SK-N-MC (cell line): ENCODE results near the gene COX7B.
"Not testable (repeated sequence)": the region's sequence is repeated elsewhere in the genome, so short reads cannot be mapped to it uniquely, and the experiment has no call there.

Source experiments
- DNase-seq: peaks from one replicate; pipeline ENCODE4 v3.0.0-alpha.2; 2011; ENCODE audit warnings: low read depth, low spot score
- H3K27ac ChIP-seq: fragments of 200-600 bp; sonication (generic); 2 replicates; pipeline ENCODE4 v1.5.1; 2016; ENCODE audit warnings: mixed run types
- H3K36me3 ChIP-seq: fragments of 200-600 bp; sonication (generic); 2 replicates; pipeline ENCODE4 v1.6.1; 2017; ENCODE audit warnings: antibody characterized with exemption, low read length, mixed read lengths; ENCODE audit not compliant: insufficient read depth
- H3K4me3 ChIP-seq: fragments of 200-600 bp; sonication (generic); 2 replicates; pipeline ENCODE4 v1.5.1; 2016
- H3K9ac ChIP-seq: fragments of 200-600 bp; sonication (generic); 2 replicates; pipeline ENCODE4 v1.8.0; 2017; ENCODE audit warnings: mixed run types, mixed read lengths; ENCODE audit not compliant: insufficient read length
- H3K9me3 ChIP-seq: fragments of 200-600 bp; sonication (generic); 2 replicates; pipeline ENCODE4 v1.6.1; 2017; ENCODE audit warnings: low read depth, mild to moderate bottlenecking, antibody characterized with exemption, low read length, moderate library complexity, mixed read lengths
- EZH2 ChIP-seq: fragments of 200-600 bp; sonication (generic); IDR thresholded peaks from one replicate; pipeline ENCODE4 v1.6.1; 2017; ENCODE audit warnings: antibody characterized with exemption
- FOXP2 ChIP-seq: optimal IDR thresholded peaks from 2 replicates; pipeline ENCODE3; 2011; ENCODE audit warnings: mild to moderate bottlenecking, moderate library complexity; ENCODE audit not compliant: insufficient read depth; ENCODE audit errors: extremely low read length, control extremely low read depth
- POLR2AphosphoS5 ChIP-seq: IDR thresholded peaks from 2 replicates; pipeline ENCODE4 v1.6.1; 2012; ENCODE audit warnings: mild to moderate bottlenecking, low read depth, low read length, borderline replicate concordance

COX7B gene

GRCh38 chrX:77899081-77899828 is at the start of gene COX7B:
COX7B (plus strand) TSS chrX:77899468; CDS start chrX:77899554, 86 bp downstream.
- H3K36me3 ChIP-seq, result peaks cover 31% of the 10 kb centered on the region
- peak within 1 kb of the TSS; percentile 86 for H3K4me3 ChIP-seq
- H3K9me3 ChIP-seq, result no peaks in the 10 kb centered on the region
- H3K9ac ChIP-seq, result peak within 1 kb of the TSS; percentile 95
- H3K27ac ChIP-seq, result peak within 1 kb of the TSS; percentile 91
- TF ChIP-seq POLR2AphosphoS5 (peak; percentile 86), FOXP2 (no peak)
- peak; percentile 93 for DNase-seq

GRCh38 chrX:77875372-77875771 is 23.9 kb upstream of the COX7B start:
- peaks cover 26% of the 10 kb centered on the region; the same call in 1 of the 2 replicates for H3K36me3 ChIP-seq
- TF ChIP-seq FOXP2 (no peak), POLR2AphosphoS5 (no peak), EZH2 (no peak)
- DNase-seq, result no peak
- no peak overlapping the region for H3K9ac ChIP-seq
- no peaks in the 10 kb centered on the region for H3K9me3 ChIP-seq
- no peak overlapping the region for H3K27ac ChIP-seq
- no peak overlapping the region for H3K4me3 ChIP-seq

GRCh38 chrX:77881418-77881817 is 17.9 kb upstream of the COX7B start:
- H3K4me3 ChIP-seq, H3K36me3 ChIP-seq, H3K9me3 ChIP-seq, H3K9ac ChIP-seq, DNase-seq, H3K27ac ChIP-seq: not testable (repeated sequence)

GRCh38 chrX:77892887-77893286 is 6.4 kb upstream of the COX7B start:
- H3K4me3 ChIP-seq, result no peak overlapping the region
- H3K36me3 ChIP-seq, result peaks cover 5% of the 10 kb centered on the region; the same call in 1 of the 2 replicates
- TF ChIP-seq EZH2 (no peak), POLR2AphosphoS5 (no peak), FOXP2 (no peak)

GRCh38 chrX:77893713-77894112 is 5.6 kb upstream of the COX7B start:
- Histone ChIP-seq H3K36me3 (peaks cover 5% of the 10 kb centered on the region; the same call in 1 of the 2 replicates), H3K9ac (peak overlapping the region; percentile 86), H3K4me3 (peak overlapping the region; percentile 82), H3K27ac (no peak overlapping the region), H3K9me3 (no peaks in the 10 kb centered on the region)
- no peak for TF ChIP-seq EZH2
- no peak for TF ChIP-seq POLR2AphosphoS5
- no peak for TF ChIP-seq FOXP2
- no peak for DNase-seq

More at GRCh38 chrX:77892887-77893286, 6.4 kb upstream of the COX7B start:
- DNase-seq, result no peak
- no peak overlapping the region for H3K9ac ChIP-seq
- H3K9me3 ChIP-seq, result no peaks in the 10 kb centered on the region
- H3K27ac ChIP-seq, result no peak overlapping the region

GRCh38 chrX:77894921-77895886 is 4.1 kb upstream of the COX7B start, which contains the start of gene MAGT1:
MAGT1 (minus strand) TSS chrX:77895435; CDS start chrX:77895410, 25 bp downstream.
- peaks cover under 1% of the 10 kb centered on the region; the same call in 1 of the 2 replicates for H3K36me3 ChIP-seq
- H3K27ac ChIP-seq, result peak within 1 kb of the TSS; percentile 91
- peak within 1 kb of the TSS; percentile 82 for H3K4me3 ChIP-seq
- peak within 1 kb of the TSS; percentile 92 for H3K9ac ChIP-seq
- peak; percentile 92 for DNase-seq
- H3K9me3 ChIP-seq, result no peaks in the 10 kb centered on the region
- TF ChIP-seq POLR2AphosphoS5 (peak; percentile 82), EZH2 (no peak)

- TF ChIP-seq POLR2AphosphoS5 (no peak), EZH2 (no peak), FOXP2 (no peak)
- Histone ChIP-seq H3K9ac (peak overlapping the region; percentile 95), H3K9me3 (no peaks in the 10 kb centered on the region), H3K36me3 (peaks cover 40% of the 10 kb centered on the region), H3K4me3 (peak overlapping the region; percentile 86), H3K27ac (0 out of 2 replicates have a peak overlapping the region, but pooled peaks have one; percentile 3)
- DNase-seq, result no peak
Measured at GRCh38 chrX:77900688-77901087, 1.4 kb downstream of the COX7B start.

- no peak overlapping the region for H3K9ac ChIP-seq
- H3K4me3 ChIP-seq, result peak overlapping the region; percentile 86
- no peak overlapping the region for H3K27ac ChIP-seq
Measured at GRCh38 chrX:77901506-77901905, 2.2 kb downstream of the COX7B start.

More at GRCh38 chrX:77901506-77901905, 2.2 kb downstream of the COX7B start:
- no peak for DNase-seq
- Histone ChIP-seq H3K36me3 (peaks cover 43% of the 10 kb centered on the region), H3K9me3 (no peaks in the 10 kb centered on the region)
- no peak for TF ChIP-seq FOXP2
- no peak for TF ChIP-seq POLR2AphosphoS5
- no peak for TF ChIP-seq EZH2
